ENCODE results near the gene TIAM2.
"Not testable (repeated sequence)": the region's sequence is repeated elsewhere in the genome, so short reads cannot be mapped to it uniquely, and the experiment has no call there.

Gene TIAM2

DNA sequence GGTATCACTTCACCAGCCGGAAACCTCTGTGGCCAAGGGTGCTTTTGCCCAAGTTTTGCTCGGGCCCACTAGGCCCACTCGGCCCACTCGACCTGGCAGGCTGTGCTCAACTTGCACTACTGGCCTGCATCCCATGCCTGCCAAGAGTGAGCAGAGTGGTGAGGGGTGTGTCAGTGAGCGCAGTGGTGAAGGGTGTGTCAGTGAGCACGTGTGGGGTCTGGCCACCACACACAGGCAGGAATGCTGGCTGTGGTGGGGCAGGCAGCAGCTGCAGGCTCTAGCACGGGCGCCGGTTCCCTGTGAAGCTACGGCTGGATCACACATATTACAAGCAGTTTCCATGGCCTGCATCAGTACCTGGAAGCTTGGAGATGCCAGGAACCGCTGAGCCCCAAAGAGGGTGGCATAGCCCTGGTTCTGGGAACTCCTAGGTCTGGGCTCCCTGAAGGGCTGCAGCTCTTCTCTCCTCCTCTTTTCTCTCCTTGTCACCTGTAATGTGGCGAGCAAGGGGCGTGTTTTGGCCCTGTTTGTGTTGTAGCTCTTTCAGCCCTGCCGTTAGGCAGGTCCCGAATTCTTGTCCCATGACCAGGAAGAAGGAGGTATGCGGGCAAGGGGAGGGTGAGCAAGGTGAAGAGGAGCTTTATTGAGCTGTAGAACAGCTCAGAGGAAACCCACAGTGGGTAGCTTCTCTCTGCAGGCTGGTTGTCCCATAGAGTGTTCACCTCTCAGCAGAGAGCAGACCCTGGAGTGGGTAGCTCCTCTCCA is 217.7 kb downstream of the TIAM2 start:
- DNase-seq: no peak

DNA sequence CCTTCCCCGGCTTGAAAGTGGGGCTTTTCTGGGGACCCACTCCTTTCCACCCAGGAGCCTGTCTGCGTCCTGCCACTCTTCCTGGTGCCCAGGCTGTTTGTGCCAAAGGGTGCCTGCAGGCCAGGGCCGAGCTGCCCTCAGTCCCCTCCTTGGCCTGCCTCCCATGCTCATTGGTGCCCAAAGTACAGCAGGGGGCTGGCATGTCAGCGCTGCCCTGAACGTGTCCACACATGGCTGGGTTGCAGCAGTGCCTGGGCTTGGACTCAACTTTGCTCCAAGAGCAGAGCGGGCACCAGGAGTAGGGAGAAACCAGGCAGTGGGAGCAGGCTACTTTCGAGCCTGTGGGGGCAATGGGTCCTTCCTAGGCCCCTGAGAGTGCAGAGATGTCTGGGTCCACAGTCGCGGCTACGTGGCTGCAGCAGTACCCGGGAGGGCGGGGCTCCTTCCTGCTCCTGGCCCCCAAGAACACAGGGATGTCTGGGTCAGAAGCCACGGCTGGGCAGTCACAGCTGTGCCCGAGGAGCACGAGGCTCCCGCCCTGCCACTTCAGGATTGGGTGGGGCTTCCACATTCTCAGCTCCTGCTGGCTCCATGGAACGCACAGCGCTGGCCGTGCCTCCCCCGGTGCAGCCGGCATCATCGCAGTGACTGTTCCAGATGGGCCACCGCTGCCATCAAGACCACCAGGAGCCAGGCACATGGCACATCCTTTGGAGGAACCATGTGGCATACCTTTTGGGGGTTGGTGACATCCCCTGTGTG is 218.7 kb downstream of the TIAM2 start:
- no peak for DNase-seq

GRCh38 chr6:155215906-155216305 is 220.8 kb downstream of the TIAM2 start:
- DNase-seq: no peak

GRCh38 chr6:155216312-155217046 is 221.4 kb downstream of the TIAM2 start:
- DNase-seq: no peak

GRCh38 chr6:155218711-155219110 is 223.6 kb downstream of the TIAM2 start:
- not testable (repeated sequence) for DNase-seq

DNA sequence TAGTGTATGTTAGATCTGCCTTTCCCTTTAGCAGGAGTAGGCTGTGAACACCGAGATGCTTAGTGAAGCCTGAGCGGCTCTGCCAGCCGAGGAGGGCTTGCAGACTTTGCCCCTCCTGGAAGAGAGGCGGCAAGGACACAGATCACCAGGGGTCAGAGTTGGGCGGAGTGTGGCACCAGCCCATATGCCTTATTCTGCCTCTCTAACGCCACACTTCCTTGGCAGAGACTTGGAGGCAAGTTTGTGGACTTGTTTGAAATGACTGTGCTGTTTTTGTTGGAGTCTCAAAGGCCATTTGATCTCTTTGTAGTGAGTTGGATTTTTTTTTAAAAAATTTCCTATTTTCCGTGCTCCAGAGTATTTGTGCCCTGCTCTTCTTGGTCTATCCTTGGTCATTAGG is 224.2 kb downstream of the TIAM2 start:
- DNase-seq: no peak

DNA sequence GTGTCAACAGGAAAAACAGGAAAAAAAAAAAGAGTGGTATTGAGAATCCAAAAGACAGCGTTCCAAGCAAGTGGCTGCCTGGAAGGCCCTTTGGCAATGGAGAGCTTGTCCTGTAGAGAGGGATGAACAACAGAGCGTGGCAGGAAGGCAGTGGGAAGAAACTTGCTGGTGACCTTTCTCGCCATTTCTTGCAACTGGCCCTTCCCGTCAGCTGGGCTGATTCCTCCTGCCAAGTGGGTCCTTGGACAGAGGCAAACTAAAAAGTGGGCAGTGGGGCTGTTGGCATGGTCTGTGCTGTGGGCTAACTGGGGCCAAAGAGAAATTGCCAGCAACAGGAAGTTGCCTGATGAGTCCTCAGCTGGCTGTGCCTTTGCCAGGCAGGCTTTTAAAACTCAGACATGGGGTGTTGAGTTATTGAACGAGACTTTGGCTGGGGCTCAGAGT is 224.8 kb downstream of the TIAM2 start:
- DNase-seq: no peak

GRCh38 chr6:155221086-155221485 is 226.0 kb downstream of the TIAM2 start:
- DNase-seq: no peak

DNA sequence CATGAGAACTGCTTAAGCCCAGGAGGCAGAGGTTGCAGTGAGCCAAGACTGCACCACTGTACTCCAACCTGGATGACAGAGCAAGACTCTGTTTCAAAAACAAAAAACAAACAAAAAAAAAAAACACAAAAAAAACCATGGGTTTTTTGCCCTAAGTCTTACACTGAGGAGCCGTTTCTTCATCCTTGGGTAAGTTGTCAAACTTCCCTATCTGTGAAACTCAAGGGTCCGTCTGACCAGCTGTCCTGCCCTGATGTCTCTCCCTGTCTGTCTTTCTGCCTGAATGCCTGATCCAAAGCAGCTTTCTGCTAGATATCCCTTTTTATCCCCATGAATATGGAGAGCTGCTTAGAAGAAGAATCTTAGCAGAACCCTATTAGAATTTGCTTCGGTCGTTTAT is 227.4 kb downstream of the TIAM2 start:
- DNase-seq: no peak

DNA sequence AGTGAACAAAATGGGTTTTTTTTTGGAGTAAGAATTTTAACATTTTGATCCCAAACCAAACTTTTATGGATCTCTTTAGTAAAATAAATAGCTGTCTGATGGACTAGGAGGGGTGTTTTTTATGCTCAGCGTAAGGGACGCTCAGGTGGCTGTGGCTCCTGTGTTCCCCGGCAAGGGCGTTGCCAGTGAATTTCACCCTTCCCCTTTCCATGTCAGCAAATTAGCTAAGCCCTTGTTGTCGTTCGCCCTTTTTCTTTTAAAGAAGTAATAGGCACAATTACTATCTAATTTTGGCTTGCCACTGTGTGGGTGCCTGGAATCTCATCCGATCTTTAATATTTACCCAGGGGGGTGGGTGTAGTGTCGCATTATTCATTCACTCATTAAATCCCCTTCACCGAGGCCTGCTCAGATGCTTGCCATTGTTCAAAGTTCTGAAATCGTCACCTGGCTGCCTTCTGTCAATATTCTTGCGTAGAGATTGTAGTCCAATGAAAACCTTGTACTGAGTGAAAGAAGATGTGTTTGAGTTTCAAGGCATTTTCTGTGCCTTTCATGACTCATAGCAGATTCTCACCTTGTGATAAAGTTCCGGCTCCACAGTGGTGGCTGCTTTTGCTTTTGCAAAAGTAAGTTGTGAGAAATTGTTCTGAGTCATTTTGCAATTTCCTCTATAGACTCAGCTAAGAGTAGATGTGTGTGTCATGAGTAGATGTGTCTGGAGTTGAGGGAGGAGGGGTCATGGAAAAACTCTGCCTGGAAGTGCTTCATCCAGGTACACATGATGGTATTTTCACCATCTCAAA is 228.7 kb downstream of the TIAM2 start:
- no peak for DNase-seq

DNA sequence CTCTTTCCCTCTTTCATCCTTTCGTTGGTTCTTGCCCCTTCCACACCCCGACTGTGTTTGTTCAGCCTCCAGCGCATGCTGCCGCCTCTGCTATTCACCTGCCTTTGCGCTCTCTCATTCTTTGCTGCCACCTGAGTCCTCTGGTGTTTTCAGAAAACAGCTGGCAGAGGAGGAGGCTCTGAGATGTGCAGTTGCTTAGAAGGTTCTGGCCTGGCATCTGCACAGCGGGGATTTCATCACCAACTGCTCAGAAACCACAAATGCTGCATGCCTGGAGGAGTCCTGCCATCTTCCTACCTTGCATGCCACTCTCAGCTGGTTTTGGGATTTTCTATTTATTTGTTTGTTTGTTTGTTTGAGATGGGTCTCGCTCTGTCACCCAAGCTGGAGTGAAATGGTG is 229.5 kb downstream of the TIAM2 start:
- DNase-seq: no peak

DNA sequence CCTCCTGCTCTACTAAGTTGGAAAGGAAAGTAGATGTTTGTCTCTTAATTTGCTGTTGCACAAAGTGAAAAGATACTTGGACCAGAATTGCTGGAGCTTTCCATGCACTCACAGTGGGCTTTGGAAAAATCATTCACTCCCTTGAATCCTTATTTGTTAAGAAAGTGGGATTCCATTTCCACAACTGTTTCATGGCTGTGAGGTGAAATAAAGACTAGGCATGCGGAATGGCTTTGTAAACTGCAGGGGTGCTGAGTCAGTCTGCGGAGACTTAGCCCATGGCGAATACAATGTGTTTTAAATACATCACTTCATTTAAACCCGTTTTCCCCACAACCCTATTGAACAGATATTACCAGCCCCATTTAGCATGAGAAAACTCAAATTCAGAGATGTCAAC is 231.9 kb downstream of the TIAM2 start:
- DNase-seq: no peak

DNA sequence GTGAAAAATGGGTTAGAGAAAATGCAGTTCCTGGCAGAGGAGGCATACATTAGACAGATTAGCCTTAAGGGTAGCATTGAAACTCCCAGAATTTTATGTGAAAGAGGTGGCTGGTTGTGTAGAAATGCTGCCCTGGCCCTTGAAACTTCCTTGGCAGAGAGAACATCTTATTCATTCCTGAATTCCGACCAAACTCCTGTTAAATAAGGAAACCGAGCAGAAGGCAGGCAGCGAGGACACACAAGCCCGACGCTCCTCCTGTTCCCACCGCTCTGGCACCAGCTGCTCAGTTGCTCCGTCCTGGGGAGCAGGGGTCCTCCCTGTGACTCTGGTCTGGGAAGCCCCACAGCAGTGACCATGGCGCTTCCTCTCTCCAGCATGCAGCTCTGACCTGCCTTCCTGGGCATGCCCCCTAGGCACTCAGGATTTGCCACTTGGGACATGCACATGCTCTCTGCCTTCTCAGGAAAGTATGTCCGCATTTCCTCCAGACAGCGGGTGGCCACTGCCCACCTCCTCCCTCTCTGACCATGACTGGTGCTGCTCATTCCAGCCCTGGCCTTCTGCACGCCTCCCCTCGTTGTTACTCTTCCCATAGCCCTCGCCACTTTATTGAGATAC is 233.5 kb downstream of the TIAM2 start:
- DNase-seq: no peak

DNA sequence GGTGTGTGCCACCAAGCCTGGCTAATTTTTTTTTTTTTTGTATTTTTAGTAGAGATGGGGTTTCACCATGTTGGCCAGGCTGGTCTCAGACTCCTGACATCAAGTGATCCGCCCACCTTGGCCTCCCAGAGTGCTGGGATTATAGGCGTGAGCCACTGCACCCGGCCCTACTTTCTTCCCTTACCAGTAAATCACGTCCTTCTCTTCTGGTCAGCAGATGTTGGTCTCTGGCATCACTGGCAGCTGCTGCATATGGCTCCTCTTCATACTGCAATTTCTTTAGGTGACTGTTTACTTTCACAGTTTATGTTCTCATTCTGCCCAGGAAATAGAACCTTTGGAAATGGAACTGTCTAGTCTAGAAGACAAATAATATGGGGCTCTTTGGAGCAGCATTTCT is 235.9 kb downstream of the TIAM2 start:
- not testable (repeated sequence) for DNase-seq

DNA sequence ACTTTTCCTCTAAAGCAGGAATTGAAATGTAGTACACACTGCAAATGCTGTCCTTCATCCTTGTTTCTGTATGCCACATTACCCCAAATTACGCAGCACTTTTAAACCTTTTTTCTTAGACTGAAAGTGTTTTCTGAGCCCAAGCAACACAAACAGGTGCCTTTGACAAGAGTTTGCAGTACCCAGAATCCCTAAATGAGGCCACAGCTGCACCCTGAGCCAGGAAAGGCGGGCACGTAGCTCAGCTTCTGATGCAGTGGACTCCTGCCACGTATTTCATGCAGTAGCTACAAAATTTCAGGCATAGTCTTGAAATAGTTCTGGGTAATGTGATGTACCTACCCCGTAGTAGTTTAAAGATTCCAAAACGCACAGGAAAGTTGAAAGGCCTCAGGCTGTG is 237.7 kb downstream of the TIAM2 start:
- DNase-seq: no peak

DNA sequence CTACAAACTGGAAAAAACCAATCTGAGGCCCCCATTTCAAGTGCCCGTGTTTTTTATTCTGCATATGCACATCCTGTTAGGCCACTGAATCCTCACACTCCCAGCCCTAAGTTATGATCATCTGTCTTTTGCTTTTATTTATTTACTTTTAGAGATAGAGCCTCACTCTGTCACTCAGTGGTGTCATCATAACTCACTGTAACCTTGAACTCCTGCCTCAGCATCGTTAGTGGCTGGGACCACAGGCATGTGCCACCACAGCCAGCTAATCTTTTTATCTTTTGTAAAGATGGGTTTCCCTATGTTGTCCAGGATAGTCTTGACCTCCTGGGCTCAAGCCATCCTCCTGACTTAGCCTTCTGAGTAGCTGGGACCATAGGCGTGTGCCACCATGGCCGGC is 239.1 kb downstream of the TIAM2 start:
- DNase-seq: no peak

DNA sequence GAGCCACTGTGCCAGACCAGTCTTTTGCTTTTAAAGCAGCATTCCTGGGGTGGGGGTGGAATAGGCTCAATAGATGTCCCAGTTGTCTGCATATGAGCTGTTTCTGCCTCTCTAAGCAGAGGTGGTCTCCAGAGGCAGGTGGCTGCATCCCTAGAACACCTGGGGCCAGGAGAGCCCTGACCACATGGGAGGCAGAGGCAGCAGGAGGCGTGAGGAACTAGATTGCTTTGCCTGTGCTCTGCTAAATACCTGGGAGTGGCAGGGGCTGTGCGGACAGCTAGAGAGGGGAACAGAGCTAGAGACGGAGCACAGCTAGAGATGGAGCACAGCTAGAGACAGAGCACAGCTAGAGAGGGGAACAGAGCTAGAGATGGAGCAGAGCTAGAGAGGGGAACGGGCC is 239.6 kb downstream of the TIAM2 start:
- no peak for DNase-seq

DNA sequence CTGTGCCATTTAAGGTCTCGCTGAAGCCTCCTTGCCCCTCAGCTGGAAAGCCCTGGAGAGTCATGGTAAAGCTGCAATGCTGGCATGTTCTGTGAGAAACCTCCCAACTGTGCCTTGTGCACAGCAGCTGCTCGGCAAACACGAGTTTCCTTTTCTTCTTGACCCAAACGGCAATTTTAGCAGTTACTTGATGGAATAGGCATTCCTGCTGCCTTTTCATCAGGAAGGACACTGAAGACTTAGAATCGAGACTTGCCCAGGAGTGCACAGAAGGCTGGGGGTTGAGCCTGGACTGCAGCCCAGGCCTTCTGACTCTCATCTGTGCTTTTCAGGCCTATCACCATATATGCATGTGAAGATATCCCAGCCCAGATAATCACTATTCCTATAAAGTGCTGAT is 240.0 kb downstream of the TIAM2 start:
- DNase-seq: no peak

DNA sequence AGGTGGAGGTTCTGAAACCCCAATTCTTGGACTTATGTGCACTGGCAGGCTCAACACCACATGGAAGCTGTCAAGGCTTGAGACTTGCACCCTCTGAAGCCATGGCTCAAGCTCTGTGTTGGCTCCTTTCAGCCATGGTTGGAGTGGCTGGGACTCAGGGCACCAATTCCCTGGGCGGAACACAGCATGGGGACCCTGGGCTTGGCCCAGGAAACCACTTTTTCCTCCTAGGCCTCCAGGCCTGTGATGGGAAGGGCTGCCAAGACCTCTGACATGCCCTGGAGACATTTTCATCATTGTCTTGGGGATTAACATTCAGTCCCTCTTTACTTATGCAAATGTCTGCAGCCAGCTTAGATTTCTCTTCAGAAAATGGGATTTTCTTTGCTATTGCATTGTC is 242.5 kb downstream of the TIAM2 start:
- no peak for DNase-seq

- no peak for DNase-seq
Measured at GRCh38 chr6:155240905-155241600, 245.9 kb downstream of the TIAM2 start.

GRCh38 chr6:155241966-155242365 is 246.9 kb downstream of the TIAM2 start:
- no peak for DNase-seq

DNA sequence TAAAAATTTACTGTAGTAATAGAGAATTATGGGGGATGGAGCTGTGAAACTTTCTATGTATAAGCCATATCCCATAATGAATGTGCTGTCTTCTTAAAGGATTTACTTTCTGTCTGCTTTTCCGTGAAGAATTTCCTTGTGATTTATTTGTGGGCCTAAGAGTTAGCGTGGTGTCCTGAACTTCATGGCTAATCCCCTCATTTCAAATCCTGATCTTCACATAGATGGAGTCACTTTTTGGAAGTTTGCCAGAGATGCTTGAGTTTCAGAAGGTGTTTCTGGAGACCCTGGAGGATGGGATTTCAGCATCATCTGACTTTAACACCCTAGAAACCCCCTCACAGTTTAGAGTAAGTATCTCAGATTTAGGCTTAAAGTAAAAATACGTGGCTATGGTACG is 249.3 kb downstream of the TIAM2 start:
- no peak for DNase-seq

Data from NCI-H774 (cell line).